Tibial nerve (tissue), 3 donors: ENCODE results near the gene ANKRD66.

Source experiments
- CTCF ChIP-seq, 5 experiments: fragments of 200-600 bp in 3 of 5; fragments of 450-650 bp in 2 of 5; sonication (generic) in 3 of 5; IDR thresholded peaks; one replicate each; pipeline ENCODE4 v1.5.1; 2016 to 2019; ENCODE audit warnings: antibody characterized with exemption in 5 of 5, mild to moderate bottlenecking in 3 of 5, moderate library complexity in 2 of 5
- POLR2A ChIP-seq, 2 donors: fragments of 450-650 bp; IDR thresholded peaks; one replicate each; pipeline ENCODE4 v1.6.1; 2017; ENCODE audit warnings: antibody characterized with exemption in 2 of 2, mild to moderate bottlenecking in 2 of 2, moderate library complexity in 2 of 2

GRCh38 chr6:46757214-46757596 is 10.5 kb downstream of the ANKRD66 start:
- TF ChIP-seq CTCF (IDR thresholded peaks at IDR 0.05), result no peak
- no peak for TF ChIP-seq POLR2A (IDR thresholded peaks at IDR 0.05)
